ENCODE data around the gene MYO3B.

DNA sequence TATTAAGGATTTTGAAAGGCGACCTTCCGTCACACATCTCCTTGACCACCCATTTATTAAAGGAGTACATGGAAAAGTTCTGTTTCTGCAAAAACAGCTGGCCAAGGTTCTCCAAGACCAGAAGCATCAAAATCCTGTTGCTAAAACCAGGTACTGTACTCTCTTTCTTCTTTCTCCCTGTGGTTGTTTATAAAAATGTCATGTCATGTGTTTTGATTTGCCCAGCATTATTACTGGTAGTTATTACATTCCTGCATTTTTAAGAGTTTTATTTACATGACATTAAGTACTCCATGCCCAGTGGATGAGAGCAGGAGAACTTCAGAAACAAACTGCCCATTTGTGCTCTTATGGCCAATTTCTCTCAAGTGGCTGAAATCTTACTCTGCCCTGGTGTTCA lies 191.3 kb downstream of the MYO3B start:
- TF ChIP-seq, protein P1, sequence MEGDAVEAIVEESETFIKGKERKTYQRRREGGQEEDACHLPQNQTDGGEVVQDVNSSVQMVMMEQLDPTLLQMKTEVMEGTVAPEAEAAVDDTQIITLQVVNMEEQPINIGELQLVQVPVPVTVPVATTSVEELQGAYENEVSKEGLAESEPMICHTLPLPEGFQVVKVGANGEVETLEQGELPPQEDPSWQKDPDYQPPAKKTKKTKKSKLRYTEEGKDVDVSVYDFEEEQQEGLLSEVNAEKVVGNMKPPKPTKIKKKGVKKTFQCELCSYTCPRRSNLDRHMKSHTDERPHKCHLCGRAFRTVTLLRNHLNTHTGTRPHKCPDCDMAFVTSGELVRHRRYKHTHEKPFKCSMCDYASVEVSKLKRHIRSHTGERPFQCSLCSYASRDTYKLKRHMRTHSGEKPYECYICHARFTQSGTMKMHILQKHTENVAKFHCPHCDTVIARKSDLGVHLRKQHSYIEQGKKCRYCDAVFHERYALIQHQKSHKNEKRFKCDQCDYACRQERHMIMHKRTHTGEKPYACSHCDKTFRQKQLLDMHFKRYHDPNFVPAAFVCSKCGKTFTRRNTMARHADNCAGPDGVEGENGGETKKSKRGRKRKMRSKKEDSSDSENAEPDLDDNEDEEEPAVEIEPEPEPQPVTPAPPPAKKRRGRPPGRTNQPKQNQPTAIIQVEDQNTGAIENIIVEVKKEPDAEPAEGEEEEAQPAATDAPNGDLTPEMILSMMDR (conservative IDR thresholded peaks at IDR 0.05; ENCODE audit: low read depth, low read length), result no peak
- TF ChIP-seq EZH2 (IDR thresholded peaks at IDR 0.05; ENCODE audit: borderline replicate concordance, low read depth, low read length, poor library complexity, severe bottlenecking), result no peak
